GM18520 (cell line): ENCODE measurements around the gene DPYSL5.

Source experiments
- ATAC-seq: cut with Tn5 transposase; IDR thresholded peaks from one replicate; pipeline ENCODE4 v1.9.1; 2021; ENCODE audit not compliant: unreplicated experiment

DPYSL5 gene

GRCh38 chr2:26898480-26899078, 50.6 kb downstream of the DPYSL5 start:
- ATAC-seq = no peak

DNA sequence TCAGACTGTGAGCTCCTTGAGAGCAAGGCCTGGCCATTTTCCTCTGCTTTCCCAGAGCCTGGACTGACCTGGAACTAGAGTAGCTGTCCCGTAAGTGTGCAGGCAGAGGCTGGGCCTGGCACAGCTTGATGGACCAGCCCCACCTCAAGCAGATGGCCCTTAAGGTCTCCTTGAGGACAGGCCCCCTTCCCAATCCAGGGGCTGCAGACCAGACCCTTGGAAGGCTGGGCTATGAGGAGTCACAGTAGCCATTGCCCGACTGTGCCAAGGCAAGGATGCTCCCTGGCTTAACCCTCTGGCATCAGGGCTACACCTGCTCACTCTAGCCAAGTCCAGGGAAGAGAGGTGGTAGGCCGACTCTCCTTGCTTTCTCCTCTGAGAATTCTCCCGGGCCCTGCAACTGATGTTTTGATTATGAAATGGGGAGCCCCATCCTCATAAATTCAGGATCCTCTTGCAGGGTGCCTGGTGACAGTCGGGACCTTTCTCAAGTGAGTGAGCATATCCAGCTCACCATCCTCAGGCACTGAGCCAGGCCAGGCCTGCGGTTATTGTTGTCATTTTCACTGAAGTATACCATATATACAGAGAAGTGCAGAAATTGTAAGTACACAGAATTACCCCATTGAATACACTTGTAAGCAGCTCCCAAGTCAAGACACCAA, 51.7 kb downstream of the DPYSL5 start:
- ATAC-seq = no peak

DNA sequence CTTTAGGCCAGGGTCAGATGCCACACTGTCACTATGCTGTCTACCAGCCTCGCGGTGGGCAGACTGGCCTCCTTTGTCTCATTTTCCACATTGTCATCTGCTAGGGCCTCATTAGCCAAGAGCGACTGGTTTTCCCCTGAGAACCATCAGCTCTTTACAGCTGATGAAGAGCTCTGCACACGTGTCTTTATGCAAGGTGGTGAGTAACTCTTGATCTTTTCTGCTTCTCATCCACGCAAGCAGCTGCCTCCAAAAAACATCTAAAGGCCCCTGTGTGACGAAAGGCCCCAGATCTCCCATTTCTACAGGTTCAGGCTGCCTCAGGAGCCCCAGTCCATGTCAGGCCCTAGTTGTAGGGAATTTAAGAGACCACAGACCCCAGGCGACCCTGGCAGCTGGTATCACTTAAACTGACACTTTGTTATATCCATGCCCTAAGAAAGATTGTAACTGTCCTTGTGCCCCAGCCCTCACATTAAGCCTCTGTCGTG, 52.9 kb downstream of the DPYSL5 start:
- no peak for ATAC-seq

DNA sequence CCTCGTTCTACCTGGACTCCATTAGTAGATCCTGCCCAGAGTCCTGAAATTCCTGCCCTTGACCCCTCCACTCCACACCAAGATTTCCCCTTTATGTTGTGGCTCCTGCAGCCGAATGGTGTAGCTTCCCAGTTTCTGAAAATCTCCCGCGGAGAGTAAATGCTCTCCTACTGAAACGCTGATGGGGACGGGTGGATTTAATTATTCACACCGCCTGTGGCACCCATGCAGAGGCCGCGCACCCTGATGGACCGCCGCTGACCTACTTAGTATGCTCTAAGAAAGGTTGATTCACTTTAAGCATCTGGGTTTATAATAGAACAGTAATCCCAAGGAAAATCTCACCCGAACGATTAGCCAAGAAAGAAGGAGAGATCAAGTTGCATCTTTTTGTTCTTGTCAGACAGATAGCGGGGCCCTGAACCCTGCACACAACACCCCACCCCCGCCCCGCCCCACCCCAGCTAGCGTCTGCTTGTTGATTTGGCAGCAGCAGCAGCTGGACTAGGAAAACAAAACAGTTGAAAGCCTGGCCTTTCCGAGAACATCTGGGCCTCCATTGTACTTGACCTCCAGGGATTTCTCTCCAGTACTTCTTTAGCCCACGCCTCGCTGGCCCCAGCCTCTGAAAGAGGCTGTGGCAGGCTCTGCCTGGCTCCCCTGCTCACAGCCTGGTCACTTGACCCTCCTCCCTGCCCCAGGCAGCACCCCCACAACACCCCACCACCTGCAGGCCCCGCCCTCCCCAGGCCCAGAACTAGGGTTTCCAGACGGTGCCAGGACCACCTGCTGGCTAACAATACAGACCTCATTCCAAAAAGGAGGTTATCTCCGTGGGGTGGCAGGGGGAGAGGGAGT, 53.6 kb downstream of the DPYSL5 start:
- ATAC-seq = no peak

GRCh38 chr2:26903676-26904075, 55.7 kb downstream of the DPYSL5 start:
- no peak for ATAC-seq

- peak; percentile 67 for ATAC-seq
Observed at GRCh38 chr2:26904839-26905238, 56.9 kb downstream of the DPYSL5 start.

DNA sequence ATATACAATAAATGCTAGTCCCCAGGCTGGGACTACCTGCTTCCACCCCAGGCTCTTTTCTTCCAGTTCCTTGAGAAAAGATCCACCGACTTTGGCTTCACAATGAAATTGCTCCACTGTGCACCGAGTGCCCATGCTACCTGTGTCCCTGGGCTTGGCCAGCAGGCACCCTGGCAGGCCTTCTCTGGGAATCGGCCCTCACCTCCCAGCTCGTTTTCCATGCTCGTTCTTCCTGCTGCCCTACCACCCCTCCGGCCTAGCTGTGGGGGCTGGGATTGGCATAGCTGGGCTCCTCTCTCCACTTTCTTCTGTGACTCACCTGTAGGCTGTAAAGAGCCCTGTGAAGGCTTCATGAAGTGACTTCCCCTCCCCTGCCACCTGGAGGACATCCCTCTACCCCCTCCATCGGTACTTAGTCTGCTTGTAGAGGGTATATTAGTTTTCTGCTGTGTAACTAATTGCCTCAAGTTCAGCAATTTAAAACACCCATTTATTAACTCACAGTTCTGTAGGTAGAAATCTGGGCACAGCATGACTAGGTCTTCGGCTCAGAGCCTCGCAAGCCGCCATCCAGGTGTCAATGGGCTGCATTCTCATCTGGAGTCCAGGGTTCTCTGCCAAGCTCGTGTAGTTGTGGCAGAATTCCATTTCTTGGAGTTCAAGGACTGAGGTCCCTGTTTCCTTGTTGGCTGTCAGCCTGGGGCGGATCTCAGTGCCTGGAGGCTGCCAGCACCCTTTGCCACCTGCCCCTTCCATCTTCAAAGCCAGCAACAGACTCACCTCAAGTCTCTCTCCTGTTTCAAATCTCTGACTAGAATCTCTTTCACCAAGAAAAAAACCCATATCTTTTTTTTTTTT, 57.6 kb downstream of the DPYSL5 start:
- no peak for ATAC-seq

- ATAC-seq = no peak
Observed at GRCh38 chr2:26907416-26907815, 59.5 kb downstream of the DPYSL5 start.

DNA sequence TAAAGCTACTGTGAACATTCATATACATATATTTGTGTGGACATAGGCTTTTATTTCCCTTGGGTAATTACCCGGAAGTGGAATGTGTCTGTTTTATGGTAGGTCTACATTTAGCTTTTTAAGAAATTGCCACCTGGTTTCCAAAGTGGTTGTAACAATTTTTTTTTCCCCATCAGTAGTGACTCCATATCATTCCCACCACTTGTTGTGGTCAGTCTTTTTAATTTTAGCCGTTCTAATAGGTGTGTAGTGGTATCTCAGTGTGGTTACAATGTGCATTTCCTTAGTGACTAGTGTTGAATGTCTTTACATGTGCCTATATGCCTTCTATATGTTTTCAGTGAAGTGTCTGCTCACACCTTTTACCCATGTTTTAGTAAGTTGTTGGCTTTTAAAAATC, 62.2 kb downstream of the DPYSL5 start:
- ATAC-seq = no peak

DNA sequence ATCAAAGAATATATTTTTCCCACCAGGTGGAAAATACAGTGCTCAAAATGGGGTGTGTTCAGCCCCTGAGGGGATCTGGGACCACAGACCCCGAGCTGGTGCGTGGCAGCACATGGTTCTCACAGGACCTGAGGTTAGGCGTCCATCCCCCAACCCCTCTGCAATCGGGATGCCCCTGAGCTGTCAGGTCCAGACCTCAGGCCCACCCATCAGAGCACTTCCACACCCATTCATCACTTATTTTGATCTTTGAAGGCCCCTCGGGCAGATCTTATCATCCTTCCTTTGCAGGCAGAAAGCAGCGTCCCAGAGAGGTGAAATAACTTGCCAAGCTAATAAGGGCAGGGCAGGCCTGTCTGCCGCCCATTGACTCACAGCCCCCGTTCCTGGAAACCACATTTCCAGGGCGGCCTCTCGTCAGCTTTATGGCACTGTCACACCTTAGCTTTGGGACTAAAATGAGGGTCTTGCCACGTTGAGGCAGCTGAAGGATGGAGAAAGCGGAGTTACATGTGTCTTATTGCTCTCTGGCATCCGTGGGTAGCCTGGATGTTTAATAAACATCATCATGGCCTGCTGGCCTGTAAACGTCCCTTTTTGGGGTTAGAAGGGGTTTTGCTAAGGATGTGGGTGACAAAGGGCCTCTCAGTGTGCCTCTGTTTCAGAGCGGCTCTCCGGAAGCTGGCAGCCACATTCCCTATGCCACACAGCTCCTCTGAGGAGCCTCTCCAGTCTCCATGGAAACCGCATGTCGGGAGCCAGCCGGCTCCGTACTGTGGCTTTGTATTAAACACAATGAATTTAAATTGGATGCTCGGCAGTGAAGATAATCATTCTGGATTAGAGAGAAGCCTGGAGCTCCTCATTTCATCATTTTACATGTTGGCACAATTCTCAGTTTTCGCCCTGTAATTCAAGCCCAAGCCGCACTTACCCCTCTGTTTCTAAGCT, 64.3 kb downstream of the DPYSL5 start:
- ATAC-seq = no peak

DNA sequence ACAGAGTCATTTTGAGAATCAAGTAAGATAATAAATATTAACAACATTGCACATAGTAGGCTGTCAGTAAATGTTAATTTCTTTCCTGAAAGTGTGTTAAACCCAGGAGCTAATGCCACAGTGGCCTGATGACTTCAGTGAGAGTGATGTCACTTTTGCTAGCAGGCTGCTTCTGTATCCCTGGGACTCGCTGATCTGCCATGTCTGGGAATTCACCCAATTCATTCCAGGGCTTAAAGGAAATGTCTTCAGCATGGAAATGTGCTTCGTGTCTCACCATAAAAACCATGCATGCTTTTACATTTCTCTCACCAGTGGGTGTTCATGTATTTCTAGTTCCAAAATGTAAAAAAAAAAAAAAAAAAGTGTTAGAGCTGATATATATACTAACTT, 65.7 kb downstream of the DPYSL5 start:
- ATAC-seq = no peak

DNA sequence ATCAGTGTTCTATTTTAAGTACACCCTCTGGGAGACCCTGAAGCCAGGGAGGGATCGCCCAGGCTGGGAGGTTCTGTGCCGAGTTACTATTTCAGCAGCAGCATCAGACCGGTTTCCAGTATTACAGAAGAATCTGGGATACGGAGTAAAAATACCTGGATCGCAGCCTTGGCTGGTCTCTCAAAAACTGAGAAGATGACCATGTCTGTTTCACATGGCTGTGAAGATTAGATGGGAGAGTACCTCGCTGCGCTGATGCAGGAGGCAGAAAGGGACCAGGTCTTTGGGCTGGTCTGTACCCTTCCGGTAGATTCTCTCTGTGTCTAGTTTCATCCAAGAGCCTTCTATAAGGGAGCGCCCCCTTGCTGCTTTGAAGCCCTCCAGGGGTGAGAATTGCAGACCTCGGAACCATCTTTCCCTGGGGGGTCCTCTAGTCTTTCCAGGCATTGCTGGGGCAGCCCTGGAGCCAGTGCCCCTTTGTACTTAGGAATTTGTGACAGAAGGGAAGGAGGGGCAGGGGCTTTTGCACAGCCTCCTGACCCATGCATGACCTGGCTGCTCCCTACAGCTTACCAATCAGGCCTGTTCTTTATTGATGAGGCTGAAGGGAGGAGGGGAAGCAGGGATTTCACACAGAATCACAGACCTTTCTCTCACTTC, 66.2 kb downstream of the DPYSL5 start:
- ATAC-seq = no peak

DNA sequence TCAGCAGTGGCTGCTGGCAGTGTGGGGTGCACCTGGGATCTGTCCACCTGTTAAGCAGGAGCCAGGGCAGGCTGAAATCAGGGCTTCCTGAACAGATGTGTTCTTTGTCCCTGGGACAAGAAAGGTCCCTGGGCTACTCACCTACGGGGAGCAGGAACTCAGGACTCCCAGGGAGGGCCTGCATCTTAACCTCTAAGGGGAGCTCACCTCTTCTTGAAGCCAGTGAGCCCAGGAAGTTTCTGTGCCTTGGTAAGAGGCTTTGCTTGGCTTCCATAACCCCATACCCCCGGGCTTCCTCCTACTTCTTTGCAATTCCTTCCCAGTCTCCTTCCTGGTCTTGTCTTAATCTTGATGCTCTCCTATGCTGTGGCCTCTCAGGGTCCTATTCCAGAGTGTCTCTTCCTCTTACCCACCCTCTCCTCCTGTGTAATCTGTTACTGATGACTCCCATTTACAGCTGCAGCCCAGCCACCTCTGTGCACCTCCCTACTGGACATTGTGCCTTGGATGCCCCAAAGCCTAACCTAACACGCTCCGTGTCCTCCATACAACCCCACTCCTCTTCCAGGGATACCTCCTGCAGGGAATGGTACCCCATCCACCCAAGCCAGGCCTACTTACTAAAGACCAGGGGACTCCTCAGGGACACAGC, 66.9 kb downstream of the DPYSL5 start:
- no peak for ATAC-seq

DNA sequence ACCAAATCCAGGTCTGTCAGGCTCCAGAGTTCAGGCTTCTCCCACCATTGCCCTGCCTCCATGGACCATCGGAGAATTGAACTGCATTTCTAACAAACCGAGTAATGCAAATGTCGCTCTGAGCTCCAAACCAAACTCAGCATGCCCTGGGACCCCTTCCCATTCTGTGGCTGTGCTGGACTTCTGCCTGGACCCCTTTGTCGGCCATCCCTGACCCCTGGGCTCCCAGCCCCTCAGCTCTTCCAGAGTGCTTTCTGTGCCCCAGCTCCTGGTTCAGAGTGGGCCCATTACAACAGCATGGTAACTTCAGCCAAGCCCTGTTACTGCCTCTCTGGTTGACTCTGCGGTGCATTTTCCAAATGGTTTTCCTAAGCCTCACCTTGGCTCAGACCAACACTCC, 67.4 kb downstream of the DPYSL5 start:
- ATAC-seq = no peak

DNA sequence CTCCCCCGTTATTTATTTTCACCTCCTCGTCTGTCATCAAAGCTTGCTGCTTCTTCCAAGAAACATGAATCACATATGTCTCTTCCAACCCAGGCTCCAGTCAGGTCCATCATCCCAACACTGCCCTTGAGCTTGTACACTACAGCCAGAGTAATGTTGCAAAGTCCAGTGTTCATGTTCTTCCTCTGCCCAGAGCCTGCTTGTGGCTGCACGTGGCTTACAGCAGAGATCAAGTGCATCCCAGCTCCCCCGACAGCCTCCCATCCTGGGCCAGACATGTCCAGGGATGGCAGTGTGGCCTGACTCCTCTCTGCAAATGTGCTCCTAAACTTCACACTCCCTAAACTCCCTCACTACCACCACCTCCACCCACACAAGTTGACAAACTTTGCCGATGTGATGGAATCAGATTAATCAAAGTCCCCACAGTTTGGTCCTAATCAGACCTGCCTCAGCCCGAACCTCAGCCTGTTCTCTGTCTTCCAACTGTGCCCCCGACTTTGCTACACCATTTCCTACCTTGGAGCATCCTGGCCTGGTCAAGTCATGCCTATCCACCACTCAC, 68.3 kb downstream of the DPYSL5 start:
- no peak for ATAC-seq

- ATAC-seq = no peak
Observed at GRCh38 chr2:26917135-26917836, 69.4 kb downstream of the DPYSL5 start.

GRCh38 chr2:26921323-26921722, 73.4 kb downstream of the DPYSL5 start:
- ATAC-seq = no peak
